Esophagus mucosa (tissue), 1 donor: ENCODE data around the gene FRMPD1. TPM values are rescaled to one million over a fixed set of nuclear protein-coding genes. Genes with fewer than 3 reads are reported as not detected.

Experiments
- ATAC-seq: fragments of 200-7000 bp; cut with Tn5 transposase; one replicate; pipeline ENCODE4 v1.9.1; 2020
- total RNA-seq: library from RNA; stranded (reverse); gene quantifications from one replicate; pipeline ENCODE4 v1.2.4, GENCODE V29; 2023
- donor health status: DM: yes; HTN: yes; CAD: no.

FRMPD1 gene
- total RNA-seq, 1 donor from 2014 or later = 0.04 TPM

DNA sequence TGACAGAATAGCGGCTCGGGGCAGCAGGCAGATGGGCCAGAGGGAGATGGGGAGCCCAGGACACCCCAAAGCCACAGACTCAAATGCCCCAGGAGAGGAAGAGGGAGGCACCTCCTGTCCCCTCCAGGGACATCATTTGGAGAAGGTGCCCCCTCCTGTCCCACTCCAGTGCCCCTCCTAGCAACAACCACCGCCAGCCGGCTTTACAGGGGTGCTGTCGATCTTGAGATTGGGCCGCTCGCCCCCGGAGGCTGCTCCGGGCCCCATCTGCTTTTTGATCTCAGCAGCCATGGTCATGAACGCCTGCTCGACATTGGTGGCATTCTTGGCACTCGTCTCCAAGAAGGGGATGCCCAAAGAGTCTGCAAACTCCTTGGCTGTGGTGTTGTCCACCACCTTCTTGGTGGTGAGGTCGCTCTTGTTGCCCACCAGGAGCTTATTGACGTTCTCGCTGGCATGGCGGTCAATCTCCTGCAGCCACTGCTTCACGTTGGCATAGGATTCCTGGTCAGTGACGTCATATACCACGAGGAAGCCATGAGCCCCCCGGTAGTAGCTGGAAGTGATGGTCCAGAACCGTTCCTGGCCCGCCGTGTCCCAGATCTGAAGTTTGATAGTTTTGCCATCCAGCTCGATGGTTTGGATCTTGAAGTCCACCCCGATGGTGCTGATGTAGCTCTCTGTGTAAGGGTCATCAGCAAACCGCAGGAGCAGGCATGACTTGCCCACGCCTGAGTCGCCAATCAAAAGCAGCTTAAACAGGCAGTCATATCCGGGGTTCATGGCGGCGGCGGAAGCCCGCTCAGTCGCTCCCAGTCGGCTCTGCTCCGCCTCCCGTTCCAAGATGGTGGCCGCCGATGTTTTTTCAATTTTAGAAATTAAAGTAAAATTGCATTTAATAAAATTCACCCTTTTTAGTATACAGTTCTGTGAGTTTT is 14.0 kb upstream of the FRMPD1 start:
- no peak for ATAC-seq

DNA sequence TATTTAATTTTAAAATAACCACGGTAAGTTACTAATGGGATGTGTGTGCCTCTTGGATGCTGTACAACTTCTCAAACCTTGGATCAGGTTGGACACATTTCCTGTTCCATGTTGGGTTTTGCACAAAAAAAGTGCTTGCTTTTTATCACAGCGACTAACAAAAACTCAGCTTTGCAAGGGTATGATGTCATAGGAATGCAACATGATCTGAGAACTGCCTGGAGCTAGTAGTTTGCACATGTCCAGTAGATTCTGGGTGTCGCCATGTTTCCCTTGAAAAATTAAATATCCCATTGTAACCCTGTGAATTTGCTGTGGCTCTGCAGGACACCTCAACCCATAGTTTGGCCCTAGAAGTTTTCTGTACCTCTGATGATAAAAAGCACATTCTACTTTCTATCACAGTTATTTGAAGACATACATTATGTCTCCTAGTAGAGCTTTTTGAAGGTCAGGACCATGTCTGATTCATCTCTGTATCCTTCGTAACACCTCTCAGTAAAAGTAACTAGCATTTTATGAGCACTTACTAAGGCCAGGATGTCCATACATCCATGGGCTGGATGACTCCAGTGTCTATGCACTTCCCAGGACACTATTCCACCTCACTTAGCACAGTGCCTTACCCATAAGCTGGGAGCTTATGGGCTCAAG is 11.5 kb upstream of the FRMPD1 start:
- ATAC-seq = no peak

DNA sequence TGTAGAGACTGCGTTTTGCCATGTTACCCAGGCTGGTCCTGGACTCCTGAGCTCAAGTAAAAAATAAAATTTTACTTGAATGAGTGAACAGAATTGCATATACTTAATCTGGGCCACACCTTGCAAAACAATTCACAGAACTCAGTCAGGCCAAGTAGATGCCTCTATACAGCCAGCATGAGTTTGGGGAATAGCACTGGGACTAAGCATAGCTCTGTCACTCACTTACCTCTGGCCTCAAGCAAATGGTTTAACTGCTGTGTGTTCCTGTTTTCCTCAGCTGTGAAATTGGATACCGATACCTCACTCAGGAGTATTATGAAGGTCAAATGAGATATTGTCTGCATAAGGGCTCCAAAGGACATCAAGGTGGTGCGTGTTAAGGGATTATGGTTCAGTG is 10.9 kb upstream of the FRMPD1 start:
- no peak for ATAC-seq

DNA sequence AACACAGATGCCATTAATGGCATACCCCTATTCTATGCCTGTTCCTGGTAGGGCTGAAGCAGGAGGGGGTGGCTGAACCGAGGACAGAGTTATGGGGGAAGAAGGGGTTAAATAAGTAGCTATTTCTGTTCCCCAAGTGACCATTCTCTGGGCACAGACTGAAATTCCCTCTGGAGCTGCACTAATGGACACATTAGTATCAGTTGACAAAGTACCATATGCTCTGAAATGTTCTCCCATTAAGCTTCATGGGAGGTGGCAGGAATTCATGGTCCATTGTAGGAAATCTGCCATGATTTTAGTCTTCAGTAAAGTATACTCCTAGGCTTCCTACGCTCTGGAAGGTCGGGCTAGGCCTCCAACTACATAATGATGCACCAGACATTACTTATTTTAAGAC is 10.5 kb upstream of the FRMPD1 start:
- ATAC-seq = no peak

GRCh38 chr9:37641331-37641730 is 9.4 kb upstream of the FRMPD1 start:
- no peak for ATAC-seq

- ATAC-seq = no peak
Observed at GRCh38 chr9:37643214-37643613, 7.5 kb upstream of the FRMPD1 start.

DNA sequence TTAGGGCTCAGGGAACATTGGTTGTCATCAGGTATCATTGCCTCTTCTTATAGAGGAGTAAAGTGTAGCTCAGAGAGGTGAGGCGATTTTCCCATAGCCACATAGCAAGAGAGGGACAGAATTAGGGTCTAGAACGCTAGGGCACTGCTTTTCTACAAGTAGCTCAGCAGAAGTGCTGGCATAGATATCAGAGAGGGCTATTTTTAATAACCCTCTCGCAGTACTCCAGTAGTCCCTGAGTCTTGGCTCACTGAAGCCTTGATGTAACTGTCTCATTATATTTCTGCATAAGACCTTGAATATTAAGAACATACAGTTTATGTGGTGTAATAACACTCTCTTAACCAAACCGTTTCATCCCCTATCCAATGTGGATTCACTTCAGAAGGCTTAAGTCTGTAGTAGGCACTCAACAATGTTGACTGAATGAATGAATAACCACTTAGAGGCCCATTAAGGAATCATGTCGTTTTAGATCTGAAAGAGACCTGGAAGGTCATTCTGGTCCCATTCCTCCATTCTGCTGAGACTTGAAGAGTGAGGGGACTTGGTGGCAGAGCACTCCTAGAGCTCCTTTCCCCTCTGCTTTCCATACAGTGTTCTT is 4.7 kb upstream of the FRMPD1 start:
- no peak for ATAC-seq

- no peak for ATAC-seq
Observed at GRCh38 chr9:37650299-37650872, 368 bp upstream of the FRMPD1 start.

- no peak for ATAC-seq
Observed at GRCh38 chr9:37652261-37652660, 1.5 kb downstream of the FRMPD1 start.

DNA sequence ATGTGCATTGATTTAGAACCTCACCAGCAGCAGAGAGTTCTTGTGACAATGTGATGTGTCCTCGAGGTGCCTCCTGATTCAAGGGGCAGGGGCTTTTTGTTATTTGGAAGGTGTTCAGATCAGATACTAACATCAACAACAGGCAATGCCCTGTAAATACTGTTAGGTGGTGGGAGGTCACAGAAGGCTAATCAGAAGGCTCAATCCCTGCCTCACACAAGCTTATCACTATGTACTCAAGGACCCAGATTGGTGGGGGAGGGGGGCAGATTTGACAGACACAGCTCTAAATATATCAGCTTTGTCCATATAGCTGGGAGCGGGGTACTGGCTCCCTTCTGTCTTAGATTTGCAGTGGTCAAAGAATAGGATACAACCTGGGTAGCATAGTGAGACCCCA is 2.6 kb downstream of the FRMPD1 start:
- ATAC-seq = no peak

DNA sequence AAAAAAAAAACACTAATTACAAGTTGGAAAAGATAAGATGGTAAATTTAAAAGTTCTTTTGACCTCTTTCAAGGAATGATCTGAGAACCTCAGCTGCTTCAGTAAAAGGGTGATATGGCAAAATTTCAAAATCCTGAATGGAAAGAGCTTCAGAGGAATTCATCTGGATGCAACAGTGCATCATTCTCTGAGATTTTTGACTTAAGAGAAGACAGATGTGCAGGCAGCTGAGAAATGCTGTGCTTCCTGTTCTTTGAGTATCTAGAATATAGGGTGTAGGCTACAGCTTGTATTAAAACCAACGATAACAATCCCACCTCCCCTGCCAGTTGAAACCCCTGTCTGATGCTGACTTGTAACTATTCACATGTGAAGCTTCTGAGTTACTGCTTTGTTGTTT is 6.2 kb downstream of the FRMPD1 start:
- ATAC-seq = no peak

DNA sequence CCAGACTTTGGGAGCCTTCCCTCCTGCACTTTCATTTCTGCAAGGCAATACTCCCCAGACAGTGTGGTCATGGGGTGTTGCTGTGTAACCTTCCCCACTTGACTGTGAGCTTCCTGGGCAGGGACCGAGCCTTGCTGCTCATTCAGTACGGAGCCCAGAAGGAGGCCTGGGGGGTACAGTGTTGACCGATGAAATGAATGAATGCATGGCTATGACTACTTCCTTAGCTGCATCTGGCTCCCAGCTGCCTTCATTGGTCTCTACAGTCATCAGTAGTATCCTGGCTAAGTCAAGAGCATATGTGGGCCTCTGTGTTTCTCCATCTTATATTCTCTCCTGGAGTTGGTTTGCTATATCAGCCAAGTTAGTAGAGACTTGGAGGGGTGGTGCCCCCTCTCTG is 9.9 kb downstream of the FRMPD1 start:
- ATAC-seq = no peak

DNA sequence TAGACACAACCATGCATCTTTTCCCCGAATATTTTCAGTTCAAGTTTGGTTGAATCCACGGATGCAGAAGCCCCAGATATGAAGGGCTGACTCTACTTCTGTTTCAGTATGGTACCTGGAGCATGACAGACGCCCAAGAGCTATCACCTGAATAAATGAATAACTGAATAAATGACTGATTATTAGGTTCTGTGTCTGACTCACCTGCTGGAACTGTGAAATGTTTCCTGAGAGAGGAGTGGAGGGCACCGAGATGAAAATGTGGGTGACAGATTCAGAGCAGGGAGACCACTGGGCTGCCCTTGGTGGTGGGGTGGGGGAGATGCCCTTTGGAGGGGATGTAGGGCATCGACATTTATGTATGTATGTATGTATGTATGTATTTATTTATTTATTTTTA is 13.2 kb downstream of the FRMPD1 start:
- no peak for ATAC-seq

DNA sequence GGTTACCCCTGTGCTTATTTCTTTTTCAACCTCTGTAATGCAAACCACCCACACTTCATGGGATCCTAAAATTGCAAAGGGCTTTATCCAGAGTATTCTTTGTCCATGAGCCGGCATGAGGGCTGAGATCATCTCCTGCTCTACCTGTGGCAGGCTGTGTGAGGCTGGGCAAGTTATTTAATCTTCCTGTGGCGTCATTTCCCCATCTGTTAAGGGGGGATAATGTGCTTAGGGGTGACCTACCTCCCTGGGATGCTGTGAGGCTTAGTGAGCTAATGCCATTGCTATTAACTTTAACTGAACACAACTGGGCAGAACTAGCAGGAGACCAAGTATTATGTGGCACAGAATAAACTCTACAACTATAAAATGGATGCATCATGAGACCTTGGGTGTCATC is 17.0 kb downstream of the FRMPD1 start:
- no peak for ATAC-seq

- no peak for ATAC-seq
Observed at GRCh38 chr9:37668116-37668601, 17.4 kb downstream of the FRMPD1 start.

DNA sequence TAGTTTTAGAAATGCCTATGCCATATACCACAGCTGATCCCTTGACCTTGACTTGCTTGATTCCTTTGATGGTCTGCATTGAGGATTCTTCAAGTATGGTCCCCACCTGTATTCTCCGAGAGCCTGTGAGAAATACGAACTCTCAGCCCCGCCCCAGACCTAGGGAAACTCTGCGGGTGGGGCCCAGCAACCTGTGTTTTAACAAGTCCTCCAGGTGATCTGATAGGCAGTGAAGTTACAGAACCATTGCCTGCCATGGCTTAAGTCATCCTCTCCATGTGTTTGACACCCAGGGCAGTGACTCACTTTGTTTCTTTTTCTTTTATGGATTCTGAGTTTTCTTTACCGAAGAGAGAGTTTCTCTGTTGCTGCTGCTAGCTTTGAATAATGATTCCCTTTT is 18.5 kb downstream of the FRMPD1 start:
- peak; percentile 55 for ATAC-seq

DNA sequence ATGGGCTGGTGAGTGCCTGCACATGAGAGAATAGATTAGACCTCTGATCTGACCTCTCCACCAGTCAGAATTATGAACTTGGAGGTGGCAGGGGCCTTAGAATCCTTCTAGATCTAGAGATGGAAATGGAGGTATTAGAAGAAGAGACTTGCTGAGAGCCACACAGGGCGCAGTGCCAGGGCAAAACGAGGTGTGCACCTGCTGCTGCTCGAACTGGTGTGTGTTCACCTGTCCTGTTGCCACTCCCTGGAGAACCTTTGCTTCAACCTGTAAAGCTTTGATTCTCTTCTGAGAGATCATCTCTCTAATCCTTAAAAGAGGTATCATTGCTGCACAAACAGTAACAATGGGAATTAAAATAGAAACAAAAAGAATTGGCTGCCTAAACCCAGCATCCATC is 24.9 kb downstream of the FRMPD1 start:
- no peak for ATAC-seq

GRCh38 chr9:37676411-37676830 is 25.7 kb downstream of the FRMPD1 start:
- ATAC-seq = no peak

DNA sequence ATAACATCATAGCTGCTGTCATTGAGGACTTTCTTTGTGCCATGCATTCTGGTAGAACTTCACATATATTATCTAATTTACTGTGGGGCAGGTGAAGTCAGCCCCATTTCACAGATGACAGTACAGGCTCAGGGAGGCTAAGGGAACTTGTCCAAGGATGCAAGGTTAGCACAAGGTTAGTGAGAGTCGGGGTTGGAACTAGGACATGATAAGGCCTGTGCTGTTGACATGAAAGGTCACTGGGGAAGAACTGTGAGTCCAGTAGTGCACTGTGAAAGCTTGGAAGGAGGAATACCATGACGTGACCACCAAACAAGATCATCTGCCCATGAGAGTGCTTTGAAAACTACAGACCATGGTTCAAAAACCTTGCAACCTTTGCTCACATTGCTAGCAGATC is 26.7 kb downstream of the FRMPD1 start:
- no peak for ATAC-seq

- ATAC-seq = no peak
Observed at GRCh38 chr9:37678789-37679273, 28.1 kb downstream of the FRMPD1 start.

DNA sequence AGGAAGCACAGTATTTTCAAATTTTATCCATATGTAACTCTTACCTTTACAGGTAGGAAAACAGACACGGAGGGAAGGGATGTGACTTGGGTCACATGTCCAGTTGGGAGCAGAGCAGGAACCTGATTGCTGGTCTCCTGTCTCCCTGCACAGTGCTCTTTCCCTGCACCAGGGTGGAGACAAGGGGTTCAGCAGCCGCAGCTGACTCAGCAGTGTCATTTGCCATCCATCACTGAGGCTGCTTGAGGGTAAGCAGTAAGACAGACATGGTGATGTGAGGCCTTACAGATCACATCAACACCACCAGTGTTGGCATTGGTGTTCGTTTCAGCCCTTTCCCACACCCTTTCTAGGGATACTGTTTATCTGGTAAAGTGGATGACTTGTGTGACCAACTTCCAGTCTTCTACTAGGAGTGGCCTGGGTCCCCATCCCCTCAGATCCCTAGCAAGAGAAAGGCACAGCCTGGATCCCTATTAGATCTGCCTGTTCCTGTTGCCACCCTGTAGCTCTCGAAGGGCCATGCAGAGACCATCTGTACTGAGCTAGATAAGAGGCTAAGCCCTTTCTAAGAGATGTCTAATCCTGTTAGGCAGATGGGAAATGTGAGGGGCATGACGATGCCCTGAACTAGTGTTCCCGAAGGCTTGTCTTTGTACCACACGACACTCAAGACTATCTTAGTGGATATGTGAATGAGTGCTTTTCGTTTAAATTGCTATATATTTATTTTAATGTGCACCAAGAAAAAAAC is 29.1 kb downstream of the FRMPD1 start:
- ATAC-seq = no peak

GRCh38 chr9:37682951-37683350 is 32.2 kb downstream of the FRMPD1 start:
- no peak for ATAC-seq
